Osteocyte (in vitro differentiated cells): Measurements from ENCODE around the gene SKAP1. TPM values are rescaled to one million over a fixed set of nuclear protein-coding genes. Genes with fewer than 3 reads are reported as not detected.

ENCODE experiments used
- DNase-seq: peaks from one replicate; pipeline ENCODE4 v3.0.0; 2021; ENCODE audit warnings: mixed read lengths; ENCODE audit not compliant: unreplicated experiment; ENCODE audit errors: extremely low spot score
- H3K27ac Mint-ChIP-seq: one replicate; pipeline ENCODE4 v1.8.0; 2021; ENCODE audit warnings: mild to moderate bottlenecking, mixed read lengths; ENCODE audit not compliant: unreplicated experiment
- H3K27me3 Mint-ChIP-seq: one replicate; pipeline ENCODE4 v1.8.0; 2021; ENCODE audit warnings: mixed read lengths; ENCODE audit not compliant: unreplicated experiment
- H3K36me3 Mint-ChIP-seq: one replicate; pipeline ENCODE4 v1.8.0; 2021; ENCODE audit warnings: mixed read lengths; ENCODE audit not compliant: unreplicated experiment
- H3K4me1 Mint-ChIP-seq: one replicate; pipeline ENCODE4 v1.8.0; 2021; ENCODE audit warnings: mixed read lengths; ENCODE audit not compliant: unreplicated experiment
- H3K4me3 Mint-ChIP-seq: one replicate; pipeline ENCODE4 v1.8.0; 2021; ENCODE audit warnings: mild to moderate bottlenecking, moderate library complexity, mixed read lengths; ENCODE audit not compliant: unreplicated experiment
- H3K9me3 Mint-ChIP-seq: one replicate; pipeline ENCODE4 v1.8.0; 2021; ENCODE audit warnings: mixed read lengths; ENCODE audit not compliant: unreplicated experiment
- CTCF ChIP-seq: fragments of 200-600 bp; sonication (generic); IDR thresholded peaks from 2 replicates; pipeline ENCODE4 v1.5.0; 2021; ENCODE audit warnings: antibody characterized with exemption, mild to moderate bottlenecking, moderate library complexity
- total RNA-seq: library from RNA; stranded (reverse); gene quantifications from 2 replicates; pipeline ENCODE4 v1.2.1, GENCODE V29; 2021

The SKAP1 gene
- total RNA-seq, 1 donor from 2014 or later: not detected

DNA sequence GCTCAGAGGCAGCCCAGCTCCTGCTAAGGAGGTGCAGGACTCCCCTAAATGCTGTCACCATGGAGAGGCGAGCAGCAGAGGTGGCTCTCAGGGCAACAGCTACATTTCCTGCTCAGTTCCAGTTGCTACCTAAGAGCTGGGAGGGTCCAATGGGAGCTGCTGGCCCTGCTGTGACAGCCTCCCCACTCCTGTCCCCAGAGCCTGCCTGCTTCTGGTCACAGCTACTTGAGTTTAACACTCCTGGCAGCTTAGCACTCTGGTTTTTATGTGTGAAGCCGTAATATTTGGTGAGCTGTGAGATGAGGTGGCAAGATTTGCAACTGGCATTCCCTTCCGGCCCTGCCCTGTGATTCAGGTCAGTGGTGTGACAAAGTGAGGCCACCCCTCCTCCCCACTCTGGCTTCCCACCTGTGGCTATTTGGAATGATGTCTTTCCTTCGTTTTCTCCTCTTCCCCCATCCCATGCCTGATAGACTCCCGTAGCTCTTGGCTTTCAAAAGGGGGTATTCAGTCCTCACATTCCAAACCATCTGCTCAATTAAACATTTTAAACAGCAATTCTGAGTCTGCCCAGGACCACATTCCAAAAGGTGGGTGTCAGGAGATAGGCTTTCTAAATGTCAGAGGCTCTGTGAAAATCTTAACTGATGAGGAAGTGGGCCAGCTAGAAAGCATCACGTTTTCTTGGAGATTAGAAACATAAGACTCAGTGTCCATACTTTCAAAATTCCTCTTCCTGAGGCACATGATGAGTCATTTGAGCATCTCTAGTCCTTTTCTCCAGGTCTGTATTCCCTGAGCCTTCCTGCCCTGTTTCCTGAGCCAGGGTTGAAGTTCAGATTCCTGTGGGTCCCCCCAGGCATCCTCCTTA is 42.6 kb upstream of the SKAP1 start:
- DNase-seq: no peak
- Mint-ChIP-seq H3K4me3 (no peak overlapping the region), H3K27me3 (peaks cover 34% of the 10 kb centered on the region), H3K9me3 (no peaks in the 10 kb centered on the region), H3K4me1 (no peaks in the 10 kb centered on the region), H3K27ac (no peak overlapping the region), H3K36me3 (no peaks in the 10 kb centered on the region)
- TF ChIP-seq CTCF: no peak

DNA sequence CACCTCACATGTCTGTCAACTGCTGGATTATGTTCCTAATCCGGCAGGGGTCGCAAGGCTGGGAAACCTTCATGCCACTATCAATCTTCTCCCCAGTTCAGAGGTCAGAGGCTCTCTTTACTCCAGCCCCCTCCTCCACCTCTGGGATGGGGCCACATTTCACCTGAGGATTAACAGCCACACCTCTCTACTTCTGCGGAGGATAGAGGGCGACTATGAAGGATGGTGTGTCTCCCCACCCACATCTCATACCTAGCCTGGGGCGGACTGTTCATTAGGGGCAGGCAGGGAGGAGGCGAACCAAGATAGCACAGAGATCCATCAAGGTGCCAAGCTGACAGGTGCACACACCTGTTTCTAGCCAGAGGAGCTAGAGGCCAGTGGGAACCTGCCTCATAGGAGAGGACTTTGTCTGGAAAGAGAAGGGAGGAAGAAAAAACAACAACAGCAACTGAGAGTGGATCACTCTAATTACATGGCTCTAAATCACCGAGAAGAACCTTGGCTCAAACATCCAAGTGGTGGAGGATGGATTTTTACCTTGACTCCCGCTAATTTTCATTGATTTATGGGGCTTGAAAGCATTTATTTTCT is 41.9 kb upstream of the SKAP1 start:
- H3K4me3 Mint-ChIP-seq: no peak overlapping the region
- H3K27ac Mint-ChIP-seq: no peak overlapping the region

DNA sequence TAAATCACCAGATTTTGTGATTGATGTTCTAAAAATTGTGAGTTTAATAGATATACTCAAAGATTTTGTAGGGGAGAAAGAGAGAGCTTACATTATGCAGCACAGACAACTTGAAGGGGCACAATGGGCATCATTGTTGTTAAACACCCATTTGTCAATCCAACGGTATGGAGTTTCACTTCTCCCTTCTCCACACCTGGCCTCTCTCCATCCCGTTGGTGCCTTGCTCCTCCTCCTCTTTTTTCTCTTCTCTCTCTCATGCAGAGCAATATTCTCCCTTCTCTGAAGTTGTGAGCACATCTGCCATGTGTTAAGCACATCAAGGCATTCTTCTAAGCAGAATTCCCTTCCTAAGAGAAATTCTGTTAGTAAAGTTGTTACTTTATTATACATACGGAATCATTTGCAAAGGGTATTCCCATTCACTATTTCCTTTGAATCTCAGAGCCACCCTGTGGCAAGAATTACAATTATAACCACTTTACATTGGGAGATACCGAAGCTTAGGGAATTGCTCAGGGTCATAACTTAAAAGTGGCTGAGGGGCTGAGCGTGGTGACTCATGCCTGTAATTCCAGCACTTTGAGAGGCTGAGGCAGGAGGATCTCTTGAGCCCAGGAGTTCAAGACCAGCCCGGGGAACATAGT is 40.5 kb upstream of the SKAP1 start:
- no peak for DNase-seq
- Mint-ChIP-seq H3K9me3 (no peaks in the 10 kb centered on the region), H3K27me3 (peaks cover 26% of the 10 kb centered on the region)

More for the DNA sequence above, 41.9 kb upstream of the SKAP1 start:
- TF ChIP-seq CTCF: no peak
- no peak for DNase-seq
- Mint-ChIP-seq H3K4me1 (no peaks in the 10 kb centered on the region), H3K36me3 (no peaks in the 10 kb centered on the region), H3K27me3 (peaks cover 27% of the 10 kb centered on the region), H3K9me3 (no peaks in the 10 kb centered on the region)

DNA sequence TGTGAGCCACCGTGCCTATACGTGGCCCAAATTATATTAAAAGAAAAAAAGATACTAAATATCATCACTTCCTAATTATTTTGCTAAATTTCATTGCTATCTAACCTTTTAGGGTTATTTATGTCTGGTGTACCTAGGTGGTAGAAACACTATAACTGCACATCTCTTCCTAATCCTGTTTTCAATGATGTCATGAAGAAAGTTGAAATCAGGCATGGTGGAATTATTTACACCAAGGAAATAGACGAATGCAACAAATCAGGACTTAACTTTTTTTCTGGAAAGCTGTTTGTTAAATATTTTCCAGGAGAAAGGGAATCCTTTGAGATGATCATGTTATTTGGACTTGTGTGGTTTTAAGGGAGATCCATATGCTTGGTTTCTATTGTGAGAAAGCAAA is 39.2 kb upstream of the SKAP1 start:
- DNase-seq: no peak
- no peaks in the 10 kb centered on the region for H3K36me3 Mint-ChIP-seq
- TF ChIP-seq CTCF: no peak
- no peak overlapping the region for H3K27ac Mint-ChIP-seq
- no peaks in the 10 kb centered on the region for H3K4me1 Mint-ChIP-seq
- H3K9me3 Mint-ChIP-seq: no peaks in the 10 kb centered on the region
- no peak overlapping the region for H3K4me3 Mint-ChIP-seq
- H3K27me3 Mint-ChIP-seq: peaks cover 29% of the 10 kb centered on the region

More for the DNA sequence above, 40.5 kb upstream of the SKAP1 start:
- no peaks in the 10 kb centered on the region for H3K36me3 Mint-ChIP-seq
- H3K4me3 Mint-ChIP-seq: no peak overlapping the region
- H3K4me1 Mint-ChIP-seq: no peaks in the 10 kb centered on the region
- TF ChIP-seq CTCF: no peak
- no peak overlapping the region for H3K27ac Mint-ChIP-seq

DNA sequence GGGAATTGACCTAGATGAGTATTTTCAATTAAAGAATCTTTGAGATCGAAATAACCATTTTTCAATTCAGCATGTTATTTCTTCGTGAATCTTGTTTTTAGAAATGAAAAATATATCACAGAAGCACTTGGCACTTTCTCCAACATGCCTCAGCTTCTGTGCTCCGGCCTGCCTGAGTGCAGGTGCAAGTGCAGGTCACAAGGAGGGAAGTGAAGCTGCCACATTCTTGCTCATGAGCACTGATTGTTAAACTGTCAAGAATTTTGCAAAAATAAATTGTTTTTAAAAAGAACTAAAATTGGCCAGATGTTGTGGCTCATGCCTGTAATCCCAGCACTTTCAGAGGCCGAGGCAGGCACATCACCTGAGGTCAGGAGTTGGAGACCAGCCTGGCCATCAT is 38.3 kb upstream of the SKAP1 start:
- H3K27ac Mint-ChIP-seq: no peak overlapping the region
- no peak overlapping the region for H3K4me3 Mint-ChIP-seq
- peaks cover 33% of the 10 kb centered on the region for H3K27me3 Mint-ChIP-seq
- H3K4me1 Mint-ChIP-seq: no peaks in the 10 kb centered on the region
- no peak for TF ChIP-seq CTCF
- no peak for DNase-seq
- no peaks in the 10 kb centered on the region for H3K36me3 Mint-ChIP-seq
- H3K9me3 Mint-ChIP-seq: no peaks in the 10 kb centered on the region
